Fibroblast of lung (primary cell): Measurements from ENCODE around the gene SUPT3H.

ENCODE experiments used
- EZH2 ChIP-seq: IDR thresholded peaks from 2 replicates; pipeline ENCODE4 v1.5.1; 2012; ENCODE audit warnings: low read length, control low read depth, mild to moderate bottlenecking; ENCODE audit errors: missing control alignments
- TF ChIP-seq, protein P1 (sequence below), 2 donors: IDR thresholded peaks in 1 of 2; conservative IDR thresholded peaks in 1 of 2; 1 replicate in 1 of 2; 2 replicates in 1 of 2; pipeline ENCODE4 v1.5.1; 2011 to 2012; ENCODE audit warnings: low read length in 2 of 2, control low read depth in 1 of 2, inconsistent platforms in 1 of 2, low read depth in 1 of 2, mild to moderate bottlenecking in 1 of 2

DNA sequence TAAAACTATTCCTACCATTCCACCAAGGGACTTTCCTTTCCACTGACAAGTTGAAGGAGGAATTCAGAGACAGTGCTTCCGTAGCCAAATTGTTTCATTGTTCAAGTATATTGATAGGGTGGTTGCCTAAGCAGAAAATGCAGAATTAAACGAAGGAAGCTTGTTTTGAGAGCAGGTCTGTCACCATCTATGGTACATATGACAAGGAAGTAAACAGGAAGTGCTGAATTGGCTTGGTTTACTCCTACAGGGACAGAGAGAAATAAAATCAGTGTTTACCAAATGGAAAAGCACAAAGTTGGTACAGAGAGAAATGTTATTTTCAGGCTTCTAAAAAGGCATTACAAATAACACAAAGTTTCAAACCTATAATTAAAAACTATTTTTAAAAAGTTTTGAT, 568.5 kb downstream of the SUPT3H start:
- TF ChIP-seq, protein P1, sequence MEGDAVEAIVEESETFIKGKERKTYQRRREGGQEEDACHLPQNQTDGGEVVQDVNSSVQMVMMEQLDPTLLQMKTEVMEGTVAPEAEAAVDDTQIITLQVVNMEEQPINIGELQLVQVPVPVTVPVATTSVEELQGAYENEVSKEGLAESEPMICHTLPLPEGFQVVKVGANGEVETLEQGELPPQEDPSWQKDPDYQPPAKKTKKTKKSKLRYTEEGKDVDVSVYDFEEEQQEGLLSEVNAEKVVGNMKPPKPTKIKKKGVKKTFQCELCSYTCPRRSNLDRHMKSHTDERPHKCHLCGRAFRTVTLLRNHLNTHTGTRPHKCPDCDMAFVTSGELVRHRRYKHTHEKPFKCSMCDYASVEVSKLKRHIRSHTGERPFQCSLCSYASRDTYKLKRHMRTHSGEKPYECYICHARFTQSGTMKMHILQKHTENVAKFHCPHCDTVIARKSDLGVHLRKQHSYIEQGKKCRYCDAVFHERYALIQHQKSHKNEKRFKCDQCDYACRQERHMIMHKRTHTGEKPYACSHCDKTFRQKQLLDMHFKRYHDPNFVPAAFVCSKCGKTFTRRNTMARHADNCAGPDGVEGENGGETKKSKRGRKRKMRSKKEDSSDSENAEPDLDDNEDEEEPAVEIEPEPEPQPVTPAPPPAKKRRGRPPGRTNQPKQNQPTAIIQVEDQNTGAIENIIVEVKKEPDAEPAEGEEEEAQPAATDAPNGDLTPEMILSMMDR (conservative IDR thresholded peaks at IDR 0.05 in 1 of 2, IDR thresholded peaks at IDR 0.05 in 1 of 2; ENCODE audit: low read depth in 1 of 2, low read length in 2 of 2) = no peak
- no peak for TF ChIP-seq EZH2
